Mesodermal cell (in vitro differentiated cells): ENCODE measurements around the gene MGST3.

ENCODE experiments used
- H3K27ac ChIP-seq: 2 replicates; pipeline ENCODE4 v1.7.0; 2013; ENCODE audit warnings: mild to moderate bottlenecking, low read depth, low read length, moderate library complexity; ENCODE audit not compliant: severe bottlenecking
- H3K36me3 ChIP-seq: 2 replicates; pipeline ENCODE4 v1.7.1; 2013; ENCODE audit warnings: mild to moderate bottlenecking, low read length, moderate library complexity; ENCODE audit not compliant: control insufficient read depth, insufficient read depth
- H3K4me1 ChIP-seq: one replicate; pipeline ENCODE4 v1.7.1; 2013; ENCODE audit warnings: mild to moderate bottlenecking, low read length; ENCODE audit not compliant: insufficient read depth, control insufficient read depth, poor library complexity, severe bottlenecking
- H3K4me3 ChIP-seq: 2 replicates; pipeline ENCODE4 v1.7.0; 2013; ENCODE audit warnings: low read length, control low read depth, mild to moderate bottlenecking; ENCODE audit not compliant: insufficient read depth, poor library complexity, severe bottlenecking; ENCODE audit errors: extremely low read depth
- H3K9me3 ChIP-seq: 2 replicates; pipeline ENCODE4 v1.7.1; 2013; ENCODE audit warnings: mild to moderate bottlenecking, low read length, moderate library complexity; ENCODE audit not compliant: control insufficient read depth
- WGBS, 2 experiments: methylation state at CpG; one replicate each; pipeline ENCODE4 v1.1.5; 2013; ENCODE audit warnings: missing lambda C conversion rate in 2 of 2; ENCODE audit not compliant: insufficient coverage in 2 of 2; 5-methylcytosine and 5-hydroxymethylcytosine counted together

The MGST3 gene

DNA sequence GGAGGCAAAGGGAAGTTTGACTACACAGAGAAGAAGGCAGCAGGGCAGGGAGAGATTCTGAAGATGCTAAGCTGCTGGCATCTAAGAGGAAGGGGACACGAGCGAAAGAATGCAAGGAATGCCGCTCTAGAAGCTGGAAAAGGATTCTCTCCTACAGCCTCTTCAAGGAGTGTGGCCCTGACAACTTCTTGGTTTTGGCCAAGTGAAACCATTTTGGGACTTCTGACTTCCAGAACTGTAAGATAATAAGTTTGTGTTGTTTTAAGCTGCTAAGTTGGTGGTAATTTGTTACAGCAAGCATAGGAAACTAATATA lies 28.5 kb downstream of the MGST3 start:
- Histone ChIP-seq H3K4me3 (no peak overlapping the region), H3K36me3 (peaks cover 84% of the 10 kb centered on the region), H3K27ac (no peak overlapping the region), H3K4me1 (peaks cover 10% of the 10 kb centered on the region), H3K9me3 (no peaks in the 10 kb centered on the region)
- 28 to 46% methylated on average over 3 of the region's 3 CpGs for WGBS, 2 experiments

DNA sequence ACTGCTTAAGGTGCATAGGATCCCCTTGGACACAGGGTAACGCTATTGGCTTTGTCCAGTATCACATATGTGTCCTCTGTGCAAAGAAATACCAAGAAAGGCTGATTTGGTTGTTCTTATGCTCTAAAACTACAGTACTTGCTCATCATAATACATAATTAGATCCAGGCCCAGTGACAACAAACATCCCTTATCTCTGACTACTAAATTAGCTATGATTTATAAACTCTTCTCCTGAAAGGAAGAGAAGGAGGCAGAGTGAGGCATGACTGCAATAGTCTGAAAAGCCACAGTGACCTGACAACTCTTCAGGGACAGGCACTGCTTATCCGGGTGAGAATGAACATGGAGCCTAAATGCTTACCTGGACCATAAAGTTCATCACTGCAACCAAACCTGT lies 30.7 kb downstream of the MGST3 start:
- WGBS, 2 experiments: 57 to 100% methylated on average over 1 of the region's 2 CpGs
- no peak overlapping the region for H3K27ac ChIP-seq
- peaks cover 84% of the 10 kb centered on the region for H3K36me3 ChIP-seq
- H3K9me3 ChIP-seq: no peaks in the 10 kb centered on the region
- H3K4me1 ChIP-seq: peaks cover 10% of the 10 kb centered on the region
- no peak overlapping the region for H3K4me3 ChIP-seq

DNA sequence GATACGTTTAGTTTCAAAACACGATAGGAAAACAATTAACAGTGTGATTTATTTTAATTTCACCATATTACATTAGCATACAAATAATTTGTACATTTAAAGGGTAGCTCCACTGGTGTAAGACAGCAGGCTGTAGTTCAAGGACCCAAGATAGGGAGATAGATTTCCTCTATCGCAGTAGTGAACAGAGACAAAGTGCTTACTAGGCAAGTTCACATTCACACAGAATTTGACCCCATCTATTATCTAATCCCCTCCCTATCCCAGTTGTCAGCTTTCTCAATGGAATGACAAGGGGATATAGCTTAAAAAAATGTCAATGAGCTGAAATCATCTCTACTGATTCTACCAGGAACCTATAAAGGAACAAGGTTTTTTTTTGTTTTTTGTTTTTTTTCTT lies 31.2 kb downstream of the MGST3 start:
- Histone ChIP-seq H3K27ac (no peak overlapping the region), H3K9me3 (no peaks in the 10 kb centered on the region), H3K36me3 (peaks cover 83% of the 10 kb centered on the region), H3K4me1 (peaks cover 10% of the 10 kb centered on the region), H3K4me3 (no peak overlapping the region)
- no CpG with 5 or more reads among the region's 3 CpGs for WGBS, 2 experiments

DNA sequence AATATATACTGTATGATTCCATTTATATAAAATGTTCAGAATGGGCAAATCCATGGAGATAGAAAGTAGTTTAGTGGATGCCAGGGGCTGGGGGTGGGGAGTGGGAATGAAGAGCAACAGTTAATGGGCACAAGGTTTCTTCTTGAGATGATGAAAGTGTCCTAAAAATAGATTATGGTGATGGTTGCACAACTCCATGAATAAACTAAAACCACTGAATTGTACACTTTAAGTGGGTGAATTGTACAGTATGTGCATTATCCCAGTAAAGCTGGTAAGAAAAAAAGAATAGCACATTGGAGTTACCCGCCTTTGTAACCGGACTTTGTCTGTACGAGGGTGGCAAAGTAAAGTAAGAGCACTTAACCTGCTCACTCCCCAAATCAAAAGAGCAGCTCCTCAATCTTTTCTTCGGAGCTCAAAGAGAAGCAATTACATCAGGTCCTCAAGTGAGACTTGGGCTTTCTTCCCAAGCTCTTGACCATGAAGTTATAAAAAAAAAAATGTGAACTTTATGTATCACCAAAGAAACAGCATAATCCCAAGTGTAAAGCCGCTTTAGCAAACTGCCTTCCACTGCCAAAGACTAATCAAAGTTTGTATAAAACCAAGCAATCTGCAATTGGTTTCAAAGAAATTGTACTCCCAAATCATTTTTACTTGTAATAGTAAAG lies 35.3 kb downstream of the MGST3 start:
- Histone ChIP-seq H3K36me3 (peaks cover 90% of the 10 kb centered on the region), H3K4me3 (no peak overlapping the region), H3K4me1 (no peaks in the 10 kb centered on the region), H3K27ac (no peak overlapping the region), H3K9me3 (no peaks in the 10 kb centered on the region)
- WGBS, 2 experiments: 74 to 100% methylated on average over 2 to 4 of the region's 5 CpGs

DNA sequence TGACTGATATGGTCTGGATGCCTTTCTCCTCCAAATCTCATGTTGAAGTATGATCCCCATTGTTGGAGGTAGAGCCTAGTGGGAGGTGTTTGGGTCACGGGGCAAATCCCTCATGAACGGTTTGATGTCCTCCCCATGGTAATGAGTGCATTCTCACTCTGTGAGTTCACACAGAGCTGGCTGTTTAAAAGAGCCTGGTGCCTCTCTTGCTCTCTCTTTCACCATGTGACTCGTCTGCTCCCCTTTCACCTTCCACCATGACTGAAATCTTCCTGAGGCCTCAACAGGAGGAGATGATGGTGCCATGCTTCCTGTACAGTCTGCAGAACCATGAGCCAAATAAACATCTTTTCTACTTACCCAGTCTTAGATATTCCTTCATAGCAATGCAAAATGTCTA lies 37.1 kb downstream of the MGST3 start:
- Histone ChIP-seq H3K4me3 (no peak overlapping the region), H3K9me3 (no peaks in the 10 kb centered on the region), H3K36me3 (peaks cover 87% of the 10 kb centered on the region), H3K4me1 (no peaks in the 10 kb centered on the region), H3K27ac (no peak overlapping the region)
- 86 to 94% methylated on average over 3 of the region's 3 CpGs for WGBS, 2 experiments

DNA sequence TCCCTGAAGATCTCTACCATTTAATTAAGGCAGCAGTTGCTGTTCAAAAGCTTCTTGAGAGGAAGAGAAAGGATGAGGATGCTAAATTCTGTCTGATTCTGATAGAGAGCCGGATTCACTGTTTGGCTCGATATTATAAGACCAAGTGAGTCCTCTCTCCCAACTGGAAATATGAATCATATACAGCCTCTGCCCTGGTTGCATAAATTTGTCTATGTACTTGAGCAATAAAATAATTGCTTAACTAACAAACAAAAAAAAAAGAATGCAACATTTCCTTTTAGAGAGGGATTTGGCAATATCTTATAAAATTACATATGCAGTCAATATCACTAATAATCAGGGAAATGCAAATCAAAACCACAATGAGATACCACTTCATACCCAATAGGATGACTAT lies 40.5 kb downstream of the MGST3 start:
- peaks cover 78% of the 10 kb centered on the region for H3K36me3 ChIP-seq
- 77% methylated on average over 2 of the region's 2 CpGs; no CpG with 5 or more reads in 1 of the 2 experiments for WGBS, 2 experiments
- H3K27ac ChIP-seq: no peak overlapping the region
- H3K9me3 ChIP-seq: no peaks in the 10 kb centered on the region
- no peak overlapping the region for H3K4me3 ChIP-seq
- H3K4me1 ChIP-seq: no peaks in the 10 kb centered on the region

DNA sequence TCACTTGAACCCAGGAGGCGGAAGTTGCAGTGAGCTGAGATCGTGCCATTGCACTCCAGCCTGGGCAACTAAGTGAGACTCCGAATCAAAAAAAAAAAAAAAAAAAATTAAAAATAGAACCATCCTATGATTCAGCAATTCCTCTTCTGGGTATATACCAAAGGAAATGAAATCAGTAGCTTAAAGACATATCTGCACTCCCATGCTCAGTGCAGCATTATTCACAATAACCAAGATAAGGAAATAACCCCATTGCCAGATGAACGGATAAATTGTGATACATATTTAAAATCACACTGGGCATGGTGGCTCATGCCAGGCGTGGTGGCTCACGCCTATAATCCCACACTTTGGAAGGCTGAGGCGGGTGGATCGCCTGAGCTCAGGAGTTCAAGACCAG lies 43.6 kb downstream of the MGST3 start:
- no peaks in the 10 kb centered on the region for H3K9me3 ChIP-seq
- H3K36me3 ChIP-seq: peaks cover 74% of the 10 kb centered on the region
- H3K4me3 ChIP-seq: no peak overlapping the region
- no peaks in the 10 kb centered on the region for H3K4me1 ChIP-seq
- no peak overlapping the region for H3K27ac ChIP-seq
- WGBS, 2 experiments: 98 to 100% methylated on average over 3 to 5 of the region's 8 CpGs

DNA sequence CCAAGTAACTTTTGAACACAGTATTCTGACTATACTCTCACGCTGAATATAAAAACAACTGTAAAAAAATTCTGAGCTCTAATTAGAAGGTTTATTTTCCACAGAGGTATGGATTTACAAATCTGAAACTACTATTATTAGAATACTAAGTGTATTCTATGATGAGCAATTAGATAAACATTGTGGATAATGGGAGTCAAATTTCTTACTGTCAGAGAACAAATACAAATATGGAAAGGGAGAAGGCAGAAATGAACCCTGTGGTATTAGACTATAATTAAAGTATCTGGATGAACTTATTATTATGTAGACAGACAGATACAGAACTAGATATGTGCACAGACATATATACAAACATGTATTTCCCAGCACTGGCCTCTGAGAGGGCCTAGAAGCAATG lies 44.8 kb downstream of the MGST3 start:
- Histone ChIP-seq H3K4me1 (no peaks in the 10 kb centered on the region), H3K27ac (no peak overlapping the region), H3K36me3 (peaks cover 79% of the 10 kb centered on the region), H3K4me3 (no peak overlapping the region), H3K9me3 (no peaks in the 10 kb centered on the region)
- no CpG with 5 or more reads among the region's 1 CpG for WGBS, 2 experiments

DNA sequence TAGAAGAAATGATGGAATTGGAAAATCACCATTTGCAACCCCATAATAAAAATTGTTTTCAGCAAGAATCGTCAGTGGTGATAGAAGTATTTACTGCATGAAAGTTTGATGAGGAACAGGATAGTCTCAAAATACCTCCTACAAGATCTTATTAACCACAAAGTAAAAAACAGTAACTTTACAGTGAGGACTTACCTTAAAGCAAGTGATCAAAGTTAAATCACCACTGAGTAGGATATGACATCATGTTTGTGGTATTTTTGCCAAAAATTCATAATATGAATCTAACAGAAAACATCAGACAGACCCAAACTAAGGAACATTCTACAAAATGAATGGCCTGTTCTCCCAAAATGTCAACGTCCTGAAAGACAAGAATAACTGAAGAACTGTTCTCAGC lies 47.5 kb downstream of the MGST3 start:
- H3K27ac ChIP-seq: no peak overlapping the region
- peaks cover 79% of the 10 kb centered on the region for H3K36me3 ChIP-seq
- no peaks in the 10 kb centered on the region for H3K9me3 ChIP-seq
- H3K4me3 ChIP-seq: no peak overlapping the region
- WGBS, 2 experiments: 0% methylated on average over 1 of the region's 2 CpGs; no CpG with 5 or more reads in 1 of the 2 experiments
- no peaks in the 10 kb centered on the region for H3K4me1 ChIP-seq

DNA sequence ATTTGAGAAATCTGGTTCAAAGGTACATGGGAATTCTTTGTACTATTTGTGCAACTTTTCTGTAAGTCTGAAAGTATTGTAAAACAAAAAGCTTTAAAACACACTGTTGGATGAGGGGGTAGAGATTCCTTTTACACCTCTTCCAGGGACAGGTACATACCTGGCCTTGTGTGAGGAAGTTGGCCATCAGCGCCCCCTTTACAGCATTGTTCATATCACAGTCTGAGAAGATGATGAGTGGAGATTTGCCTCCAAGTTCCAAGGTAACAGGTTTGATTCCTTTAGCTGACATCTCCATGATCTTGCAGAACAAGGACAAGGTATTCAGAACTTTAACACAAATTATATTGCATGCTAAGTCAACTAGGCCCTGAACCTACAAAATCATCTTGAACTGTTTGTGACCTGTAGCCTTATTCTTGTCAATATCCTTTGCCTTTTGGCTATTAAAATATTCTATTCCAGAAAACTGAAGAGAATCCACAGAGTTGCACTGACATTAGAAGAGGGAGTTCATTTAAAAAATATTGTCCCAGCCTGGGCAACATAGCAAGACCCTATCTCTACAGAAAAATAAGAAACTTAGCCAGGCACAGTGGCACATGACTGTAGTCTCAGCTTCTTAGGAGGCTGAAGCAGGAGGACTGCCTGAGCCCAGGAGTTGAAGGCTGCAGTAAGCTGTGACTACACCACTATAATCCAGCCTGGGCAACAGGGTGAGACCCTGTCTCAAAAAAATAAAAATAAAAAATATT lies 48.4 kb downstream of the MGST3 start:
- Histone ChIP-seq H3K36me3 (peaks cover 75% of the 10 kb centered on the region), H3K4me1 (no peaks in the 10 kb centered on the region), H3K9me3 (no peaks in the 10 kb centered on the region), H3K4me3 (no peak overlapping the region), H3K27ac (no peak overlapping the region)
- 100% methylated on average over 1 of the region's 1 CpG; no CpG with 5 or more reads in 1 of the 2 experiments for WGBS, 2 experiments

DNA sequence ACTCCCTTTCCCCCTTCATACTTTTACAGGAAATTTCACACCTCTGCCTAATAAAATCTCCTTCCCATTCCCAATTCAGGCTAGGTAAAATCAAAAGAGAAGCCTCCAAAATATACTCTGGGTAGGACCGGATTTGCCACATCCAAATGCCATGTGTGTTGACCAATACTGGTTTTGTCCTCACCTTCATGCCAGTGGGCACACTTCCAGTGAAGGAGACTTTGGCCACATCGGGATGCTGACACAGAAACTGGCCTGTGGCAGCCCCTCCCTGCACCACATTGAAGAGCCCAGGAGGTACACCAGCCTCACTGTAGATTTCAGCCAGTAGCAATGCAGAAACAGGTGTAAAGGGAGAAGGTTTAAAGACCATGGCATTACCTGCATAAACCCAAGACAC lies 49.3 kb downstream of the MGST3 start:
- no peaks in the 10 kb centered on the region for H3K4me1 ChIP-seq
- no peak overlapping the region for H3K27ac ChIP-seq
- WGBS, 2 experiments: 90 to 95% methylated on average over 2 of the region's 2 CpGs
- H3K36me3 ChIP-seq: peaks cover 72% of the 10 kb centered on the region
- no peaks in the 10 kb centered on the region for H3K9me3 ChIP-seq
- no peak overlapping the region for H3K4me3 ChIP-seq
